K562 (cell line): Measurements from ENCODE around the gene ELAC1. TPM values are rescaled to one million over a fixed set of nuclear protein-coding genes. Genes with fewer than 3 reads are reported as not detected.

Source experiments
- ATF7 ChIP-seq: fragments of 450-650 bp; IDR thresholded peaks from 2 replicates; pipeline ENCODE4 v1.7.1; 2014; ENCODE audit warnings: mild to moderate bottlenecking, moderate library complexity
- GABPB1 ChIP-seq: sonication (generic); formaldehyde crosslinking; IDR thresholded peaks from 2 replicates; pipeline ENCODE4 v1.8.0; 2022; ENCODE audit warnings: mild to moderate bottlenecking, missing genetic modification reagents
- GATAD2B ChIP-seq: fragments of 450-650 bp; IDR thresholded peaks from 2 replicates; pipeline ENCODE4 v1.6.1; 2017; ENCODE audit warnings: mild to moderate bottlenecking, borderline replicate concordance
- HNRNPK ChIP-seq: fragments of 200-400 bp; formaldehyde crosslinking; IDR thresholded peaks from one replicate; pipeline ENCODE4 v1.6.1; 2018; ENCODE audit warnings: mild to moderate bottlenecking, low read depth, low read length; ENCODE audit not compliant: poor library complexity, severe bottlenecking
- JUND ChIP-seq, 2 experiments: IDR thresholded peaks; 2 replicates in 1 of 2; 3 replicates in 1 of 2; pipeline ENCODE4 v1.6.1; 2011; ENCODE audit warnings: borderline replicate concordance in 2 of 2, low read depth in 2 of 2, low read length in 2 of 2, improper control_type of control experiment in 1 of 2, missing biosample characterization in 1 of 2, missing genetic modification characterization in 1 of 2, missing genetic modification reagents in 1 of 2
- MAZ ChIP-seq, 2 experiments: fragments of 450-650 bp in 1 of 2; sonication (generic) in 1 of 2; formaldehyde crosslinking; IDR thresholded peaks in 1 of 2; conservative IDR thresholded peaks in 1 of 2; 2 replicates each; pipeline versions ENCODE4 v1.4.0 to v1.5.0; 2020; ENCODE audit warnings: mild to moderate bottlenecking in 1 of 2, missing genetic modification reagents in 1 of 2
- TBP ChIP-seq: optimal IDR thresholded peaks from 2 replicates; pipeline ENCODE3; 2011; ENCODE audit warnings: low read depth, low read length, improper control_type of control experiment
- ZBED1 ChIP-seq: IDR thresholded peaks from 2 replicates; pipeline ENCODE4 v1.6.1; 2014
- ZNF766 ChIP-seq: fragments of 200-800 bp; sonication (Bioruptor generic); conservative IDR thresholded peaks from 2 replicates; pipeline ENCODE4 v1.6.1; 2016; ENCODE audit warnings: missing genetic modification characterization, missing compliant biosample characterization
- polyA plus RNA-seq, 8 experiments: library from polyadenylated mRNA; depleted of rRNA in 4 of 8; stranded (reverse) in 5 of 8; unstranded in 3 of 8; fragments of >200 nt; fragmentation: Nextera tagmentation in 2 of 8; fragmentation: Illumina TruSeq in 1 of 8; extraction: Ambion mirVana in 2 of 8; extraction: Trizol in 1 of 8; gene quantifications; 2 replicates each; pipeline versions ENCODE4 v1.2.1 to v1.2.3, GENCODE V29; 2011 to 2014; ENCODE audit warnings: inconsistent platforms in 1 of 8, missing spikeins in 1 of 8
- total RNA-seq, 7 experiments: library from RNA; depleted of rRNA in 6 of 7; stranded (reverse); fragments of >200 nt in 6 of 7; fragmentation: Illumina TruSeq in 2 of 7; extraction: Trizol in 2 of 7; gene quantifications; 2 replicates each; pipeline versions ENCODE4 v1.2.1 to v1.2.3, GENCODE V29; 2011 to 2021; ENCODE audit warnings: low replicate concordance in 1 of 7
- TF ChIP-seq, protein P1 (sequence below): sonication (generic); formaldehyde crosslinking; IDR thresholded peaks from 2 replicates; pipeline ENCODE4 v1.8.0; 2023; ENCODE audit warnings: missing genetic modification reagents, mild to moderate bottlenecking, borderline replicate concordance
- TF ChIP-seq, protein P2 (sequence below): fragments of 250-450 bp; sonication (Bioruptor Pico); IDR thresholded peaks from 2 replicates; pipeline ENCODE4 v1.5.0; 2021
- TF ChIP-seq, protein P3 (sequence below): fragments of 250-450 bp; sonication (Bioruptor Pico); IDR thresholded peaks from 2 replicates; pipeline ENCODE4 v1.5.0; 2020; ENCODE audit warnings: mild to moderate bottlenecking
- TF ChIP-seq, protein P4 (sequence below): sonication (generic); formaldehyde crosslinking; IDR thresholded peaks from 2 replicates; pipeline ENCODE4 v1.8.1; 2022; ENCODE audit warnings: missing genetic modification reagents
- TF ChIP-seq, protein P5 (sequence below): sonication (generic); formaldehyde crosslinking; IDR thresholded peaks from 2 replicates; pipeline ENCODE4 v1.8.1; 2023; ENCODE audit warnings: mild to moderate bottlenecking, missing genetic modification reagents

ELAC1 gene
- total and polyA plus RNA-seq, 9 of the 15 experiments (the other 6 are each of a cell fraction or from before 2014, with no cell fraction given): 3.7 to 7.7 (median 4.9) TPM

DNA sequence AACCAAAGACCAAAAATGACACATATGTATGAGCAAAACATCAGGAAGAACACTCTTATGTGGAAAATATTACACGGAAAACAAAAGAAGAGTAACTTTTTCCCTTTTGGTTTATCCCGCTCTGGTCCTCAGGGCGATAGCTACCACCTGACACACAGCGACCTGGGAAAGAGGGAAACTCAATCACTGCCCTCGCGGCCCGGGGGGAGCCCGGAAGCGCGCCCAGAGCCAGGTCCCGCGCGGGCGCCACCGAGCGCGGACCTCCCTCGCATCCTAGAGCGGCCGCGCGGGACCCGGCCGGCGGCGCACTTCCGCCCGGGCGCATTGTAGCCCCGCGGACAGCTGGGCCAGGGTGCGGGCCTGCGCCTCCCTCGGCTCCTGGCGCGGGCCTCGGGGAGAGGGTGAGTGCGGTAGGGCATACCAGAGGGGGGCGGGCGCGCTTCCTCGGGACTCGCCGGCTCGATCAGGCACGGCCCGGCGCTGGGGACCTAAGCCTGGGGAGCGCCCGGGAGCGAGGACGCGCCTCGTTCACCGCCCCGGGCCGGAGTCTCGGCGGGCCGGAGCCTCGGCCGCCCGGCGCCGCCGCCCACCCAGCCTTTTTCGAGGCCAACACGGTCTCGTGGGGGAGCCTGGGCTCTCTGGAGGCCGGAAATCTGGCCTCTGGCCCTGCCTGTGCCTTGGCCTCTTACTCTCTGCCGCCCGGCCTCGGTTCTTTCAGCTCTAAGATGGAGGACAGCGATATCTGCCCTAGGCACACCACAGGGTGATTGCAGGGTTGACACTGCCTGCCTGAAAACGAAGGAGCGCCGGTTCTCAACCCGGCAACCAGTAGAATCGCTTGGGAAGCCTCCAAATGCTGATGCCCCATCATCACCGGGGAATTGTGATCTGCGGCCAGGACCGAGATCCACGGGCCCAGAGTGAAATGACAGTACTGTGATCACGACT lies at the start of gene ELAC1 (continued):
- TF ChIP-seq, protein P1, sequence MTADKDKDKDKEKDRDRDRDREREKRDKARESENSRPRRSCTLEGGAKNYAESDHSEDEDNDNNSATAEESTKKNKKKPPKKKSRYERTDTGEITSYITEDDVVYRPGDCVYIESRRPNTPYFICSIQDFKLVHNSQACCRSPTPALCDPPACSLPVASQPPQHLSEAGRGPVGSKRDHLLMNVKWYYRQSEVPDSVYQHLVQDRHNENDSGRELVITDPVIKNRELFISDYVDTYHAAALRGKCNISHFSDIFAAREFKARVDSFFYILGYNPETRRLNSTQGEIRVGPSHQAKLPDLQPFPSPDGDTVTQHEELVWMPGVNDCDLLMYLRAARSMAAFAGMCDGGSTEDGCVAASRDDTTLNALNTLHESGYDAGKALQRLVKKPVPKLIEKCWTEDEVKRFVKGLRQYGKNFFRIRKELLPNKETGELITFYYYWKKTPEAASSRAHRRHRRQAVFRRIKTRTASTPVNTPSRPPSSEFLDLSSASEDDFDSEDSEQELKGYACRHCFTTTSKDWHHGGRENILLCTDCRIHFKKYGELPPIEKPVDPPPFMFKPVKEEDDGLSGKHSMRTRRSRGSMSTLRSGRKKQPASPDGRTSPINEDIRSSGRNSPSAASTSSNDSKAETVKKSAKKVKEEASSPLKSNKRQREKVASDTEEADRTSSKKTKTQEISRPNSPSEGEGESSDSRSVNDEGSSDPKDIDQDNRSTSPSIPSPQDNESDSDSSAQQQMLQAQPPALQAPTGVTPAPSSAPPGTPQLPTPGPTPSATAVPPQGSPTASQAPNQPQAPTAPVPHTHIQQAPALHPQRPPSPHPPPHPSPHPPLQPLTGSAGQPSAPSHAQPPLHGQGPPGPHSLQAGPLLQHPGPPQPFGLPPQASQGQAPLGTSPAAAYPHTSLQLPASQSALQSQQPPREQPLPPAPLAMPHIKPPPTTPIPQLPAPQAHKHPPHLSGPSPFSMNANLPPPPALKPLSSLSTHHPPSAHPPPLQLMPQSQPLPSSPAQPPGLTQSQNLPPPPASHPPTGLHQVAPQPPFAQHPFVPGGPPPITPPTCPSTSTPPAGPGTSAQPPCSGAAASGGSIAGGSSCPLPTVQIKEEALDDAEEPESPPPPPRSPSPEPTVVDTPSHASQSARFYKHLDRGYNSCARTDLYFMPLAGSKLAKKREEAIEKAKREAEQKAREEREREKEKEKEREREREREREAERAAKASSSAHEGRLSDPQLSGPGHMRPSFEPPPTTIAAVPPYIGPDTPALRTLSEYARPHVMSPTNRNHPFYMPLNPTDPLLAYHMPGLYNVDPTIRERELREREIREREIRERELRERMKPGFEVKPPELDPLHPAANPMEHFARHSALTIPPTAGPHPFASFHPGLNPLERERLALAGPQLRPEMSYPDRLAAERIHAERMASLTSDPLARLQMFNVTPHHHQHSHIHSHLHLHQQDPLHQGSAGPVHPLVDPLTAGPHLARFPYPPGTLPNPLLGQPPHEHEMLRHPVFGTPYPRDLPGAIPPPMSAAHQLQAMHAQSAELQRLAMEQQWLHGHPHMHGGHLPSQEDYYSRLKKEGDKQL: no peak
- TF ChIP-seq ATF7: peak; percentile 54; the same call in 1 of the 2 replicates
- peak in 1 of 2 experiments; percentile 60; a peak in 2 of 4 replicates for TF ChIP-seq MAZ (CRISPR knock-in tag; conservative IDR thresholded peaks at IDR 0.05 in 1 of 2, IDR thresholded peaks at IDR 0.05 in 1 of 2)
- TF ChIP-seq JUND (IDR thresholded peaks at IDR 0.05; ENCODE audit: borderline replicate concordance, low read depth, low read length): 0 out of 2 replicates have a peak, but pooled peaks have one; percentile 22
- TF ChIP-seq JUND (tag; IDR thresholded peaks at IDR 0.05; ENCODE audit: borderline replicate concordance, low read depth, low read length): no peak
- peak; percentile 48 for TF ChIP-seq HNRNPK
- TF ChIP-seq ZNF766: no peak
- TF ChIP-seq, protein P2, sequence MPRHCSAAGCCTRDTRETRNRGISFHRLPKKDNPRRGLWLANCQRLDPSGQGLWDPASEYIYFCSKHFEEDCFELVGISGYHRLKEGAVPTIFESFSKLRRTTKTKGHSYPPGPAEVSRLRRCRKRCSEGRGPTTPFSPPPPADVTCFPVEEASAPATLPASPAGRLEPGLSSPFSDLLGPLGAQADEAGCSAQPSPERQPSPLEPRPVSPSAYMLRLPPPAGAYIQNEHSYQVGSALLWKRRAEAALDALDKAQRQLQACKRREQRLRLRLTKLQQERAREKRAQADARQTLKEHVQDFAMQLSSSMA: peak; percentile 38; the same call in 1 of the 2 replicates
- peak; percentile 75 for TF ChIP-seq TBP
- TF ChIP-seq, protein P3, sequence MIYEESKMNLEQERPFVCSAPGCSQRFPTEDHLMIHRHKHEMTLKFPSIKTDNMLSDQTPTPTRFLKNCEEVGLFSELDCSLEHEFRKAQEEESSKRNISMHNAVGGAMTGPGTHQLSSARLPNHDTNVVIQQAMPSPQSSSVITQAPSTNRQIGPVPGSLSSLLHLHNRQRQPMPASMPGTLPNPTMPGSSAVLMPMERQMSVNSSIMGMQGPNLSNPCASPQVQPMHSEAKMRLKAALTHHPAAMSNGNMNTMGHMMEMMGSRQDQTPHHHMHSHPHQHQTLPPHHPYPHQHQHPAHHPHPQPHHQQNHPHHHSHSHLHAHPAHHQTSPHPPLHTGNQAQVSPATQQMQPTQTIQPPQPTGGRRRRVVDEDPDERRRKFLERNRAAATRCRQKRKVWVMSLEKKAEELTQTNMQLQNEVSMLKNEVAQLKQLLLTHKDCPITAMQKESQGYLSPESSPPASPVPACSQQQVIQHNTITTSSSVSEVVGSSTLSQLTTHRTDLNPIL (CRISPR knock-in tag): no peak
- TF ChIP-seq ZBED1: no peak
- TF ChIP-seq GABPB1 (CRISPR knock-in tag): peak; percentile 86
- TF ChIP-seq, protein P4, sequence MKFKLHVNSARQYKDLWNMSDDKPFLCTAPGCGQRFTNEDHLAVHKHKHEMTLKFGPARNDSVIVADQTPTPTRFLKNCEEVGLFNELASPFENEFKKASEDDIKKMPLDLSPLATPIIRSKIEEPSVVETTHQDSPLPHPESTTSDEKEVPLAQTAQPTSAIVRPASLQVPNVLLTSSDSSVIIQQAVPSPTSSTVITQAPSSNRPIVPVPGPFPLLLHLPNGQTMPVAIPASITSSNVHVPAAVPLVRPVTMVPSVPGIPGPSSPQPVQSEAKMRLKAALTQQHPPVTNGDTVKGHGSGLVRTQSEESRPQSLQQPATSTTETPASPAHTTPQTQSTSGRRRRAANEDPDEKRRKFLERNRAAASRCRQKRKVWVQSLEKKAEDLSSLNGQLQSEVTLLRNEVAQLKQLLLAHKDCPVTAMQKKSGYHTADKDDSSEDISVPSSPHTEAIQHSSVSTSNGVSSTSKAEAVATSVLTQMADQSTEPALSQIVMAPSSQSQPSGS (CRISPR knock-in tag): no peak
- TF ChIP-seq GATAD2B: peak; percentile 60; the same call in 1 of the 2 replicates
- TF ChIP-seq, protein P5, sequence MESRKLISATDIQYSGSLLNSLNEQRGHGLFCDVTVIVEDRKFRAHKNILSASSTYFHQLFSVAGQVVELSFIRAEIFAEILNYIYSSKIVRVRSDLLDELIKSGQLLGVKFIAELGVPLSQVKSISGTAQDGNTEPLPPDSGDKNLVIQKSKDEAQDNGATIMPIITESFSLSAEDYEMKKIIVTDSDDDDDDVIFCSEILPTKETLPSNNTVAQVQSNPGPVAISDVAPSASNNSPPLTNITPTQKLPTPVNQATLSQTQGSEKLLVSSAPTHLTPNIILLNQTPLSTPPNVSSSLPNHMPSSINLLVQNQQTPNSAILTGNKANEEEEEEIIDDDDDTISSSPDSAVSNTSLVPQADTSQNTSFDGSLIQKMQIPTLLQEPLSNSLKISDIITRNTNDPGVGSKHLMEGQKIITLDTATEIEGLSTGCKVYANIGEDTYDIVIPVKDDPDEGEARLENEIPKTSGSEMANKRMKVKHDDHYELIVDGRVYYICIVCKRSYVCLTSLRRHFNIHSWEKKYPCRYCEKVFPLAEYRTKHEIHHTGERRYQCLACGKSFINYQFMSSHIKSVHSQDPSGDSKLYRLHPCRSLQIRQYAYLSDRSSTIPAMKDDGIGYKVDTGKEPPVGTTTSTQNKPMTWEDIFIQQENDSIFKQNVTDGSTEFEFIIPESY (CRISPR knock-in tag): peak; percentile 17; the same call in 1 of the 2 replicates
